ENCODE data around the gene NDUFS6.

GRCh38 chr5:1817261-1818043 lies 16.2 kb downstream of the NDUFS6 start:
- TF ChIP-seq TAF1 (IDR thresholded peaks at IDR 0.05; ENCODE audit: borderline replicate concordance, low read depth, low read length) (no peak), POLR2A (IDR thresholded peaks at IDR 0.05; ENCODE audit: low read depth, low read length) (0 out of 2 replicates have a peak, but pooled peaks have one; percentile 25), POLR2AphosphoS5 (IDR thresholded peaks at IDR 0.05; ENCODE audit: low read depth, low read length) (no peak)
